HG03565 (cell line): Measurements from ENCODE around the gene FGL2.
"Not testable (repeated sequence)": the region's sequence is repeated elsewhere in the genome, so short reads cannot be mapped to it uniquely, and the experiment has no call there.

Experiments used
- ATAC-seq: cut with Tn5 transposase; IDR thresholded peaks from one replicate; pipeline ENCODE4 v1.9.1; 2021; ENCODE audit warnings: mild to moderate bottlenecking, moderate library complexity; ENCODE audit not compliant: unreplicated experiment

FGL2 gene

DNA sequence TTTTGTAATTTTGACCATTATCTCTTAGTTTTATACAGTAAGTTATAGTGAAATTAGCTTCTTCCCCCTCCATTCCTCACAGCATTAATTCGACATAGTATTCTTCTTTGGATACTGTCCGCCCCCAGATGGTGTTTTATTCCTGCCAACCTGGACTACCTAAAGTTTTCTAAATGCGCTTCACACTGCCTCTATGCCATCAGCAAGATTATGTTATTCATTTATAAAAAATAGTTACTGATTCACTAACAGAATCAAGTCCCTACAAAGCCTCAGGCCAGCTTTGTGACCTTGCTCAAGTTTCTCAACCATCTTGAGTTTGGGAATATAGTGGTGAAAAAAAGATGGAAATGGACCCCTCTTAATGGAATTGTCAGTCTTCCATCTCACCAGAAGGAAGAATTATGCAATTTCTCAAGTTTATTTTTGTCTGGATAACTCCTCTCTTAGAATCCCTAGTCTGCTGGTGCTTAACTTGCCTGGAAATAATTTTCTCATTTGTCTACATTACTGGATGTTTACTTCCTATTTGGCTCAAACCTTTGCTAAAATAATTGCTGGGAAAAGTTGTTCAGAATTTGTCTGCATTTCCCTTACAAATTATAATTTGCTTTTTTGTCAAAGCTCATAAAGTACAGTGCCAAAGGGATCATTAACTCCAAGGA lies 16.7 kb upstream of the FGL2 start:
- no peak for ATAC-seq

DNA sequence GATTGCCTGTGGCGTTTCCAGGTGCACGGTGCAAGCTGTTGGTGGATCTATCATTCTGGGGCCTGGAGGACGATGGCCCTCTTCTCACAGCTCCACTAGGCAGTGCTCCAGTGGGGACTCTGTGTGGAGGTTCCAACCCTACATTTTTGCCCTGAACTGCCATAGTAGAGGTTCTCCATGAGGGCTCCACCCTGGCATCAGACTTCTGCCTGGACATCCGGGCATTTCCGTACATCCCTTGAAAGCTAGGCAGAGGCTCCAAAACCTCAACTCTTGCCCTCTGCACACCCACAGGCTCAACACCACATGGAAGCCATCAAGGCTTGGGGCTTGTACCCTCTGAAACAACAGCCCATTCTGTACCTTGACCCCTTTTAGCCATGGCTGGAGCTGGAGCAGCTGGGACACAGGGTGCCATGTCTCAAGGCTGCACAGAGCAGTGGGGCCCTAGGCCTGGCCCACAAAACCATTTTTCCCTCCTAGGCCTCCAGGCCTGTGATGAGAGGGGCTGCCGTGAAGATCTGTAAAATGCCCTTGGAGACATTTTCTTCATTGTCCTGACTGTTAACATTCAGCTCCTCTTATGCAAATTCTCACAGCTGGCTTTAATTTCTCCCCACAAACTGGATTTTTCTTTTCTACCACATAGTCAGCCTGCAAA lies 10.0 kb upstream of the FGL2 start:
- no peak for ATAC-seq

DNA sequence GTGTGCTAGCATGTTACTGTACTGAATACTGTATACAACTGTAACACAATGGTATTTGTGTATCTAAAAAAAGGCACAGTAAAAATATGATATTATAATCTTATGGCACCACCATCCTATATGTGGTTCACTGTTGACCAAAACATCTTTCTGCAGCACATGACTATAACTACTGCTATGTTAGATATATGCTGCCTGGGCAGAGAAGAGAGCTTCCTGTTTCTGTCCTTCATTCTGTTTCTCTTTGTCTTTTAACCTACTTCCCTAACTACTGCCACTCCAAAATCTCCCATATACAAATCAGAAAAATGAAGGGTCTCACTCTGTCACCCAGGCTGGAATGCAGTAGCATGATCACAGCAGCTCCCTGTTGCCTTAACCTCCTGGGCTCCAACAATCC lies 8.8 kb upstream of the FGL2 start:
- ATAC-seq, result no peak

DNA sequence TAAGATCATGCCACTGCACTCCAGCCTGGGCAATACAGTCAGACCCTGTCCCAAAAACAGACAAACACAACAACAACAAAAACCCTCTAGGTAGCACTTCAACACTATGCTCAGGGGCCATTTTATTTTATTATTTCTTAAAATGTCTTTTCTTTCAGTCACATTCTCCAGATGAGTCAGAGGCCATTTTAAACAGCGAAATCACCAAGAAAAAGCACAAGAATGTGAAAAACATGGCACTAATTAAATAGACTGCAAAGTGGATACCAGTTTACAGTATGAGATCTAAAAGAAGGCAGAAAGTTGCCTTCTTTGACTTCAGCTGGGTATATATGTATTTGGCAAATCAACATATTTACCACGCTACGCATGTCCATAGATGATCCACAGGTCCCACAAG lies 6.1 kb upstream of the FGL2 start:
- no peak for ATAC-seq

DNA sequence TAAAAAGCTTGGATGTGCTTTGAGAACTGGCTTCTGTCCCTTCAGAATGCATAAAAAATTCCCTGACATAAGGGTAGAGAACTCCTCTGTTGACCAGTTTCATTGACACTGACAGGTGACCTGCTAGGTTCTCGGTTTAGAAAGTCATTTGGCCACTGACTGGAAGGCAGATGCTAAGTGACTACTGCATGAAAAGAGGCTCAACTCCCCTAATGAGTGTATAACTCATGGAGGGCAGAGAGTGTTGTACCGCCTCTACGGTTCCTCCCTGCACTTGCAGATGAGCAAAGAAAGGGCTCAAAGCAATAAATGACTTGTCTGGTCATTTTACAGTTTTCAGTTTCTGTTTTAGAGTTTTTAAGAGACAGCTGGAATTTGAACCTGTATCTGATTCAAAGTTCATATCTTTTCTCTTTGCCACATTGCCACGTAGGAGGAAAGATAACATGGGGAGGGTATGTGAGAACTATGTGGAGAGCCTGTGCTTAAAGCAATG lies 2.9 kb upstream of the FGL2 start:
- ATAC-seq, result peak; percentile 92

DNA sequence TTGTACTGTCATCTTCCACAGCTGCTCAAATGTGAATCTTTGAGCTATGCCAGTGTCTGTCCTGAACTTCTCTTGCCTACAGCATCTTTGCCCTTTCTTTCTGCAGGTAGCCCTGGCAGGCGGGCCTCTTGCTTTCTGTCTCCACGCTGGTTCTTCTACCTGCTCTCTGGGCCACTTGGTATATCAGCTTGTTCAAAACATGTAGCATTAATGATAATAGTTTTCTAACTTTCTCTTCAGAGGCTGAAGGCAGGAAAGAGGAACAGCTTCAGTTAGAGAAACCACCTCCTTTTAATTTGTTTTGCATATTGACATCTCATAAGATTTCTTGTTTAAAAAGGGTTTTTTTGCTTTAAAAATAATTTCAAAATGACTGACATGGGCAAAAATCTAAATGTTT lies 923 bp upstream of the FGL2 start:
- no peak for ATAC-seq

DNA sequence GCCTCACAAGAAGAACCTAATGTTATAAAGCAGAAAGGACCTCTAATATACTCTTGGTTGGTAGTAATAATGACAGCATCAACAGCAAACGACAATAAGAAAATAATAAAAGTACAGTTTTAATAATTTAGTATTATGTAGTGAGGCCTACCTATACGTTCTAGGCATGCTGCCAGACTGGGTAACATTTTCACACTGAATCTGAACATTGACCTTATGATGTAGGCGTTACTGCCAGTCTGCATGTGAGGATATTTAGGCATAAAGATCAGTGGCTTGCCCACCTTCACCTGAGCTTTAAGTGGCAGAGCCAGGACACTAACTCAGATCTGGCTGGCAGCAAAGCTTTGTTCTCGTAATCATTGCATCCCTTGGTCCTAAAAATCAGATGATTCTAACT lies 2.5 kb downstream of the FGL2 start:
- no peak for ATAC-seq

DNA sequence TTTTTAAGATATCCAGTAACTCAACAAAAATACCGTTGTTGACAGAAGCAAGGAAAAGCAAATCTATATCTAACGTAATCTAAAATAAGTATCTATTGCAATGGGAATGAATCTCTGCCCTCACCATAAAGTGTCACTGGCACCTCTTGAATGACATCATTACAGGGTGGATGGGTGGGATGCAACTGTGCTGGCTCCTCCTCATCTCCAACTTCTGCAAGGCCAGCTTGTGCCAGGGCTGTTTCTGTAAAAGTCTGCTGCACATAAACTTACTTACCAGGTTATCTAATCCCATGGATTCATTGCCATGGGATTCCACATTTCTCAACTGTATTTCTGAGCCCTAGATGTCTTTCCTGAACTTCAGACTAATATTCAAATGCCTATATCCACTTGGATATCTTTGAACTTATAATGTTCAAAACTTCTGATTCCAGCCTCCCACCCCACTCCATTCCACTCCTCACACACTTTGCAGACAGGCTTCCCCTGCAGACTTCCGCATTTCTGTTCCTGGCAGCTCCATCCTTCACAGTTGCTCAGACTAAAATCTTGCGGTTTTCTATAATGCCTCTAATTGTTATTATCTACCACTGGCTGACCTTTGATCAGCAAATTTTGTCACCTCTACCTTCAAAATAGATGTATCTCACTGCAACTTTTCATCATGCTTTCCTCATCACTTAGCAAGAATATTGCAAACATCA lies 10.7 kb downstream of the FGL2 start:
- ATAC-seq, result no peak

DNA sequence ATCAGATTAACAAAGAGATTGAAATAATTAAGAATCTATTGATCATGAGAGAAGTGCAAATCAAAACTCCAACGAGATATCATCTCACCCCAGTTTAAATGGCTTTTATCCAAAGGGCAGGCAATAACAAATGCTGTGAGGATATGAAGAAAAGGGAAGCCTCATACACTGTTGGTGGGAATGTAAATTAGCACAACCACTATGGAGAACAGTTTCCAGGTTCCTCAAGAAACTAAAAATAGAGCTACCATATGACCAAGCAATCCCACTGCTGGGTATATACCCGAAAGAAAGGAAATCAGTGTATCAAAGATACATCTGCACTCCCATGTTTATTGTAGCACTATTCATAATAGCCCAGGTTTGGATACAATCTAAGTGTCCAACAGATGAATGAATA lies 13.8 kb downstream of the FGL2 start:
- no peak for ATAC-seq

DNA sequence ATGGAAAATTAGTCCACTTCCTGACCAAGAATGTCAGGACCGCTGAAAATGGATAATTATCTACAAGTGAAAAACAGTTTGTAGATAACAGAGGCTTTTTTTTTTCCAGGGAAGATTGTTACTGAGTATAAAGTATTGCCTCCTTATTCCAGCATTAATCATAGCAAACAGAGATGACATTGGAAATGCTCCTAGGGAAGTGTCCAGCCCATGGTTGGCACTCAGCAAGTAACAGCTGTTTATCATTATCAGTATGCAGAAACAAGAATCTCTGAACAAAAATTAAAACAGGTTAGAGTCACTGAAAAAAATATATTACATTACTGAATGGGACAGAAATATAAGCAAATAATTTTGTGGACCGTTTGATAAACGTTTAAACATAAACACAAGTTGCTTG lies 14.6 kb downstream of the FGL2 start:
- no peak for ATAC-seq

DNA sequence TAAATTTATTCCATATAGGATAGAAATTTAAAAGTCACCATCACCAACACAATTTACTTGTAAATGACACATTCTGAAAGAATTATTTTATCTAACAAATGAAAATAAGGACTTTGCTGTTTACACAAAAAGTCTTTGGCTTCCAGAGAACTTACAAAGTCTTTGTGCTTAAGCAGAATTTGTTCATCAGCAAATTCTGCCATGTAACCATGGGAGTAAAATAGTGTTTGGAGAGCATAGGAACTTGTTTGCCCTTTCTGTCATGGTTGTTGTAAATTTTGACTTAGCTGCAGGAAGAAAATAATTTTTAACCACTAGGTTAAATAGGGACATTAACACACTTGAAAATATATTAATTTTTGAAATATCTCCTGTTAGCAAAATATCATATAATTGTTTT lies 15.2 kb downstream of the FGL2 start:
- no peak for ATAC-seq

DNA sequence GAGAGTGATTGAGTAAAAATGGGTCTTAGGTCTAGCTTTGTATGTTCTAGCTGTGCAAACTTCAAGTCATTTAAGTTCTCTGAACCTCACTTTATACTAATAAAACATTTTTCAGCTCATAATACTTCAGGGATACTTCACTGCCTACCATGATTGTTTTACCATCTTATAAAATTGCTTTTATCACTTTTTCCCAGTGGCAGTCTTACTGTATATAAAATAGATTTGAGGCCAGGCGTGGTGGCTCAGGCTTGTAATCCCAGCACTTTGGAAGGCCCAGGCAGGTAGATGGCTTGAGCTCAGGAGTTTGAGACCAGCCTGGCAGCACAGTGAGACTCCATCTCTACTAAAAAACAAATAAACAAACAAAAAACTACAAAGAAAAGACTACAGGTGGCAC lies 17.4 kb downstream of the FGL2 start:
- no peak for ATAC-seq

DNA sequence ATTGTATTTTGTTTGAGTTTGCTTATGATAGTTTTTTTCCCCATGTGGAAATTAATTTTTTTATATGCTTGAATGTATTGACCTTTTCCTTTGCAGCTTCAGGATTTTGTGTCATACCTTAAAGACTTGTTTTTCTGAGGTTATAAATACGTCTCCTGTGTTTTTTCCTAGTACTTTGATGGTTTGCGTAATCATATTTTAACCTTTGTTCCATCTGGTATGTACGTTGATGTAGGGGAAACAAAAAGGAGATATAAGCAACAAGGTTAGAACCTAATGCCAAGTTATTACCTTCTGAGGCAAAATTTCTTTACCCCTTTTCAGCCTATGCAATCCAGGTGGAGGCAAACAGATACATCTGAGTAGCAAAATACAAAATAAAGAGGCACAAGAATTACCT lies 17.9 kb downstream of the FGL2 start:
- ATAC-seq, result no peak

DNA sequence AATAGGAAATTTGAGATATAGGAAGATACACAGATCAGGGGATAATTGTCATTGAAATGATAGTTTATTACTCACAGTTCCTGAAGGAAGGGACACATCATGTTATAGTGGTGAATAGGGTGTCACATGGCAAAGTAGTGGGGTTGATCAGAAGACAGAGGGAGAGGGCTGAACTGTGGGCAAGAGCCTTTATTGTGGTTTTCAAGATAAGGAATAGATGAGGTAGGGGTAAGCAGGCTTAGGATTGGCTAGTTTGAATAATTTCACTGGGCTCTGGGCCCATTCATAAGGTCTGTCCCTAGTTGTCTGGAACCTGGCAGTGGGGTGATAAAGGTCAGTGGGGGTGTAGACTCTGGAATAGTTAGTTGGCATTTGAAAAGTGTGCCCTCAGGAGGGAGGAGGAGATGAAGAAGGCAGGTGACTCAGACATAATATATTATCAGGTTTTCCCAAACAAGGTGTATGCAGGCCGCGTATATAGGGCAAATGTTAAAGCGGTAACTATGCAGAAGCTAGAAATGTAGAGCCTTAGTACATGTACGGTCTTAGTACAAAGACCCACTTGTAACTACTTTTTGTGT lies 18.5 kb downstream of the FGL2 start:
- no peak for ATAC-seq

DNA sequence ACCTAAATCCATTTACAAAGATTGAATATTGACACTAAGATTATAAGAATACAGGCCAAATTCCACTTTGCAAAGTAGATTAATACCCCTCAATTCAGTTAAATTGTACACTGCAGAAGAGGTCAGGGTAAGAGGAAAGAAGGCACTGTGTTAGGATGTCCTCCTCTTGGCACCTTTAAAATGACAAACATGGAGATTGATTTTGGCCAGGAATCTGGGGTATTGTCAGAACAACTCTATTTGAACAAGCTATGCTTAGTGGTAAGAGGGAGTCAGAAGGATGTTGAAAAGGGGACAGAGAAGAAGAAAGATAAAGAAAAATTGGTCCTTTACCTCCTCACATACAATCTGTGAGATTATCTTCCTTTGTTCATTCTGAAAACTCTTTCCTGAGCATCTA lies 21.6 kb downstream of the FGL2 start:
- ATAC-seq, result not testable (repeated sequence)

DNA sequence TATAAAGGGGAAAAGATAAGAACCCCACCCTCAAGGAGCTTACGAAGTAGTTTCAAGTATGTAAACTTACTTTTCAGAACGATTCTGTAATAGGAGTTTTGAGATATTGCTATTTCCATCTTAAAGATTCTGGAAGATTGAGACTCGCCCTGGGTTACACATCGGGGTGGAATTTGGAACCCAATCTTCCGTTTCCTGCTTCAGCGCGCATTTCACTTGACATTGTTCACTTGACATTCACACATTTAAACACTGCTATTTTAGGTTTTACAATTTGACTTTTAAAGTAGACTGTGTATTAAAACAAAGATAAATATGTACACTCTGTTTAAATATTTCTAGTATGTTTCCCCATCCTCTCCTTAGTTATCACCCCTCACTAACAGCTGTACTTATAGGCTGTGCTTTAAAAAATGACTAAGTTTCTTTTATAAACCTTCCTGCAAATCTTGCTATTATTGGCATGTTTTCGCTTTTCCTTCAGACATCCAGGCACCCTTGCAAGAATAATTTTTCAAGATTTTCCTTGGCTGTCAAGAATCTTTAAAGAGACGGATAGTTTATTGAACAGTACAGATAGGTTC lies 22.2 kb downstream of the FGL2 start:
- not testable (repeated sequence) for ATAC-seq

DNA sequence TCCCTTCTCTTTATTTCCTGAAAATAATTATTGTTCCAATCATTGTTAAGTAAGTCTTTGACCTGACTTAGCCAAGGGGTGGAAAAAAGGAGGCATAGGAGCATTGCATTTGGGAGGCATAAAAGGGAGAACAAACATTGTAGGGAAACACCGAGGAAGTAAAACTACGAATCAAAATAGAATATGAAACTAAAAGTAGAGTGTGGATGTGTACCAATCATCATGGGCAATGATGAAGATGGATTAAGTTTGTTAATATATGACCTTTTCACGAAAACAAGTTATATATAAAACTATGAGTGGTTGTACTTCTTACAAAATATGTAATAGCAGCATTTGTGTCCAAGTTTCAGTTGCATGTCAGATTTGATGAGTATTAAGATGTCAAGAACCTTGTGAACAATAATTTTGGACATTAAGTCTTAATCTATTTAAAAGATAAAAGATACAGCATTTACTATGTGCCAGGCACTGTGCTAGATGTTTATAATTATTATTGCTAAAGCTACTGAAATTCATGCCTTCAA lies 24.3 kb downstream of the FGL2 start:
- not testable (repeated sequence) for ATAC-seq

DNA sequence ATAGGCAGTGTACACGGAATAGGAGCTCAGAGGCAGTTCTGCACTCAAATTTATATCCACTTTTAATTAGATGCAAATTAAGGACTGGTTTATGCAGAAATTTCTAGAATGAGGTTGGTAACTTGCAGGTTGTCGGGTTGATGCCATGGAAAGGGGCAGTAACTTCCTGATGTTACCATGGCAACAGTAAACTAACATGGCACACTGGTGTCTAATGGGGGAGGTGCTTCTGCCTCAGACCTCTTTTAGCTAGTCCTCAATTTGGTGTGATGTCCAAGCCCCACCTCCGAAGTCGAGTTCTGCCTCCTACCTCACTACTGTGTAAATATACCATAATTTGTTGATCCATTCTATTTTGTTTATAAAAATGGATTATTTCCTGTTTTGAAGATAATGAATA lies 25.2 kb downstream of the FGL2 start:
- ATAC-seq, result not testable (repeated sequence)

DNA sequence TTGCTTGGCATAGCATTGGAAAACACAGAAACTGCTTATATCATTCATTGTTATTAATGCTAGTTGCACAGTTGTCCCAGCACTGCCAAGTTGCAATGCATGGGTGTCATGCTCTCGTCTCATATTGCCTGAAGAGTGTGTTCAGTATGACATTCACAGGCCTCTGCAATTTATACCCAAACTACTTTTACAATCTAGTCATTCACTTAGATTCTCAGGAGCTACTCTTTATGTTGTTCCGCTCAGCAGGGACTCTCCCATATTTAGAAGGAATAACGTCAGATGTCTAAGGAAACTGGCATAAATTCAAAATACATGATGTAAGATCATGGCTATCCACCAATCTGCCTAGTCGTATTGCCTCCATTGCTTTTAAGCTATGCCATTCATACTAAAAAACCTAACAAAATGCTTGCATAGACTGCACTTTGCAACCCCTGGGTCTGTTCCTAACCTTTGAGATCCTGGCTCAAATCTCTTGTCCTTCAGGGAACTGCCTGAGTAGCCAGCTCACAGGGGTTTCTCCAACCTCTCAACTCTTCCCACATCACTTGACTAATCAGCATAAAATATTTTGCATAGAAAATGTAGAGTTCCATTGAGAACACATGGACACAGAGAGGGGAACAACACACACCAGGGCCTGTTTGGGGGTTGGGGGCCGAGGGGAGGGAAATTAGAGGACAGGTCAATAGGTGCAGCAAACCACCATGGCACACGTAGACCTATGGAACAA lies 27.0 kb downstream of the FGL2 start:
- ATAC-seq, result not testable (repeated sequence)

DNA sequence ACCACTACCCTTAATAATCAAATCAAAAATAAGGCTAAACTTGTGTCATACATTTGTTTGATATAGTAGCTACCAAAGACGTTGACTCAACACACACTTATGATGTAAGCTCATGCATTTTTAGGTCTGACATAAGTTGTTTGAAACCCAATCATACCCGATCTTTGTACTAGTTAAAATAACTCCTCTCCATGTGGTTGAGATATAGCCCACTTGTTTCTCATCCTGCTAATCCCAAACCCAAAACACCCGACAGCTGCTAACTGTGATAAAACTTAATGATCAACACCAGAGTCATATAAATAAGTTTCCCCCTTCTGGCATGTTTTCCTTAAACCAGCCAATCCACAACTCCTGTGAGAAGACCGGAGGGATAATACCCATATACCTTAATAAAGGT lies 28.5 kb downstream of the FGL2 start:
- not testable (repeated sequence) for ATAC-seq
